Upper lobe of left lung (tissue), 6 donors: ENCODE results near the gene OSER1. TPM values are rescaled to one million over a fixed set of nuclear protein-coding genes. Genes with fewer than 3 reads are reported as not detected.

Experiments
- ATAC-seq, 2 donors: fragments of 200-7000 bp; cut with Tn5 transposase; one replicate each; pipeline ENCODE4 v1.9.1; 2022; ENCODE audit warnings: mild to moderate bottlenecking in 2 of 2, moderate library complexity in 2 of 2; ENCODE audit not compliant: low FRiP score in 2 of 2
- DNase-seq, 2 donors: peaks; one replicate each; pipeline ENCODE4 v3.0.0-alpha.2; 2019 to 2020
- H3K27ac ChIP-seq, 4 donors: fragments of 200-600 bp; sonication (generic); one replicate each; pipeline ENCODE4 v1.5.1; 2016 to 2019
- H3K27me3 ChIP-seq, 4 donors: fragments of 200-600 bp; sonication (generic); one replicate each; pipeline ENCODE4 v1.5.1; 2017 to 2019
- H3K36me3 ChIP-seq, 4 donors: fragments of 200-600 bp; sonication (generic); one replicate each; pipeline ENCODE4 v1.5.1; 2016 to 2019
- H3K4me1 ChIP-seq, 4 donors: fragments of 200-600 bp; sonication (generic); one replicate each; pipeline ENCODE4 v1.5.1; 2018 to 2019
- H3K4me3 ChIP-seq, 4 donors: fragments of 200-600 bp; sonication (generic); one replicate each; pipeline ENCODE4 v1.5.1; 2017 to 2019; ENCODE audit warnings: mild to moderate bottlenecking in 2 of 4, moderate library complexity in 1 of 4
- H3K9me3 ChIP-seq, 4 donors: fragments of 200-600 bp; sonication (generic); one replicate each; pipeline ENCODE4 v1.5.1; 2018 to 2019
- EP300 ChIP-seq, 4 donors: sonication (generic); formaldehyde crosslinking; IDR thresholded peaks; one replicate each; pipeline ENCODE4 v1.5.1; 2017; ENCODE audit warnings: antibody characterized with exemption in 4 of 4, control low read depth in 2 of 4
- POLR2A ChIP-seq, 4 donors: fragments of 450-650 bp; IDR thresholded peaks; one replicate each; pipeline ENCODE4 v1.5.1; 2016 to 2017; ENCODE audit warnings: antibody characterized with exemption in 4 of 4, mild to moderate bottlenecking in 2 of 4
- POLR2AphosphoS5 ChIP-seq, 2 donors: sonication (generic); formaldehyde crosslinking; IDR thresholded peaks; one replicate each; pipeline ENCODE4 v1.5.1; 2017; ENCODE audit warnings: antibody characterized with exemption in 2 of 2
- WGBS, 2 donors: methylation state at CpG; one replicate each; pipeline ENCODE4 v1.1.5; 2017 to 2018; 5-methylcytosine and 5-hydroxymethylcytosine counted together
- total RNA-seq, 6 donors: library from RNA; depleted of rRNA in 4 of 6; stranded (reverse); fragments of >200 nt in 4 of 6; gene quantifications; one replicate each; pipeline versions ENCODE4 v1.1.0 to v1.2.1, GENCODE V29; 2016 to 2021
- TF ChIP-seq, protein P1 (sequence below), 6 experiments: fragments of 450-650 bp in 4 of 6; fragments of 200-600 bp in 2 of 6; sonication (generic) in 2 of 6; IDR thresholded peaks; one replicate each; pipeline ENCODE4 v1.5.1; 2016 to 2019; ENCODE audit warnings: antibody characterized with exemption in 6 of 6
- donor health status: DM: no; HTN: no; CAD: no; lungs with moderate emphysema.
- donor health status: DM: no; HTN: yes; CAD: no; lungs with severe emphysema.

Gene OSER1
- total RNA-seq, 6 donors from 2014 or later, result 18.8 to 38.3 (median 30.8) TPM

DNA sequence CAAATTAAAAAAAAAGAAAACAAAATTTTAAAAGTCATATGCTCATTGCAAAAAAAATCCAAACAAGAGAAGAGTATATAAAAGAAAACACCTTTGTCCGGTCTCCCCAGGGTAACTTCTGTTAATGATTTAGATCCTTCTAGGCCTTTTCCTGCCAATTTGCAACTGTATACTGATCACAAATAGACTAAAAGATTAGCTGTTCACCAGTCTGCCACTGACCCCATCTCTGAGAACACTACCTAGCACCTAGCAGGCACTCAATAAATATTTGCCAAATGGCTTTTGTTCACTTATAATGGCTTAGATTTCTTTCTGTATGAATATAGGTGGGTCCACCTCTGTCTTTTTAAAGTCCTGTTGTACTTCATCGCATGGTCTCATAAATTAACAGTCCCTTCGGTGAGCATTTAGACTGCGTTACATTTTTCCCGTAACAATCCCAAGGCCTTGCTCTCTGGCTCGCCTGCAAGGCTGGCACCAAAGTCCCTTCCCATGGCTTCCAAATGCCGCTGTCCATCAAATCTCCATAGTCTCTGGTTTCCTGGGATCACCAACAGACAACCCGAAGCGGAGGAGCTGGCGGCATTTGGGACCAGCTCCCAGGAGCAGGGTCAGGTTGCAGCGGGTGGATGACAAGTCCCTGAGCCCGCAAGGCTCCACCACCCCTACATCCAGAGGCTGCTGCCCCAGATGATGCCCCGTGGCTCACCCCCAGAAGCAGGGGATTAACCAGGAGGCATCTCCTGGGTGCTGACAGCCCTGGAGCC lies 35.4 kb downstream of the OSER1 start:
- WGBS, 2 donors, result 92 to 96% methylated on average over 7 to 13 of the region's 13 CpGs
- no peaks in the 10 kb centered on the region for H3K36me3 ChIP-seq
- H3K9me3 ChIP-seq, result no peaks in the 10 kb centered on the region
- H3K4me1 ChIP-seq, result peaks cover 0 to 4% (median 2%) of the 10 kb centered on the region in 4 donors
- no peak for TF ChIP-seq EP300 (IDR thresholded peaks at IDR 0.05)
- no peak for TF ChIP-seq POLR2A (IDR thresholded peaks at IDR 0.05)
- no peak for TF ChIP-seq POLR2AphosphoS5 (IDR thresholded peaks at IDR 0.05)
- TF ChIP-seq, protein P1, sequence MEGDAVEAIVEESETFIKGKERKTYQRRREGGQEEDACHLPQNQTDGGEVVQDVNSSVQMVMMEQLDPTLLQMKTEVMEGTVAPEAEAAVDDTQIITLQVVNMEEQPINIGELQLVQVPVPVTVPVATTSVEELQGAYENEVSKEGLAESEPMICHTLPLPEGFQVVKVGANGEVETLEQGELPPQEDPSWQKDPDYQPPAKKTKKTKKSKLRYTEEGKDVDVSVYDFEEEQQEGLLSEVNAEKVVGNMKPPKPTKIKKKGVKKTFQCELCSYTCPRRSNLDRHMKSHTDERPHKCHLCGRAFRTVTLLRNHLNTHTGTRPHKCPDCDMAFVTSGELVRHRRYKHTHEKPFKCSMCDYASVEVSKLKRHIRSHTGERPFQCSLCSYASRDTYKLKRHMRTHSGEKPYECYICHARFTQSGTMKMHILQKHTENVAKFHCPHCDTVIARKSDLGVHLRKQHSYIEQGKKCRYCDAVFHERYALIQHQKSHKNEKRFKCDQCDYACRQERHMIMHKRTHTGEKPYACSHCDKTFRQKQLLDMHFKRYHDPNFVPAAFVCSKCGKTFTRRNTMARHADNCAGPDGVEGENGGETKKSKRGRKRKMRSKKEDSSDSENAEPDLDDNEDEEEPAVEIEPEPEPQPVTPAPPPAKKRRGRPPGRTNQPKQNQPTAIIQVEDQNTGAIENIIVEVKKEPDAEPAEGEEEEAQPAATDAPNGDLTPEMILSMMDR (IDR thresholded peaks at IDR 0.05), result no peak
- H3K27me3 ChIP-seq, result no peaks in the 10 kb centered on the region
- H3K27ac ChIP-seq, result no peak overlapping the region
- DNase-seq (no peak), ATAC-seq (no peak)
- no peak overlapping the region for H3K4me3 ChIP-seq

DNA sequence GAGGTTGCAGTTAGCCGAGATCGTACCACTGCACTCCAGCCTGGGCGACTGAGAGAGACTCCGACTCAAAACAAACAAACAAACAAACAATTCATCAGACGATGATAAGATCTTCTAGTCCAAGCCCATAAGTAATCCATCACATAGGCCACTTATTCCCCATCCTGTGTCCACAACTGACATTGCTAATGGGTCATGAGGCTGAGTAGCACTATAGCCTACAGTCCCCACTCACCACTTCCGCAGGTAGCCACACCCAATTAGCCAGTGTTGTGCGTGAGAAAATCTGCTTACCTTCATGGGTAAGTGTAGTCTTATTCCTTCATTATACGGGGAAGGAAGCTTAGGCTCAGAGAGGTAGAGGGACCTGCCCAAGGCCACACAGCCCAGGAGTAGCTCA lies 36.7 kb downstream of the OSER1 start:
- Histone ChIP-seq H3K9me3 (no peaks in the 10 kb centered on the region), H3K27ac (no peak overlapping the region), H3K27me3 (no peaks in the 10 kb centered on the region), H3K36me3 (no peaks in the 10 kb centered on the region), H3K4me1 (peaks cover 0 to 4% (median 2%) of the 10 kb centered on the region in 4 donors), H3K4me3 (no peak overlapping the region)
- WGBS, 2 donors, result 71 to 72% methylated on average over 8 of the region's 8 CpGs
- no peak for DNase-seq
- TF ChIP-seq, protein P1 (IDR thresholded peaks at IDR 0.05), result no peak
- TF ChIP-seq POLR2A (IDR thresholded peaks at IDR 0.05), result no peak
- TF ChIP-seq EP300 (IDR thresholded peaks at IDR 0.05), result no peak
- TF ChIP-seq POLR2AphosphoS5 (IDR thresholded peaks at IDR 0.05), result no peak
- ATAC-seq, result no peak

DNA sequence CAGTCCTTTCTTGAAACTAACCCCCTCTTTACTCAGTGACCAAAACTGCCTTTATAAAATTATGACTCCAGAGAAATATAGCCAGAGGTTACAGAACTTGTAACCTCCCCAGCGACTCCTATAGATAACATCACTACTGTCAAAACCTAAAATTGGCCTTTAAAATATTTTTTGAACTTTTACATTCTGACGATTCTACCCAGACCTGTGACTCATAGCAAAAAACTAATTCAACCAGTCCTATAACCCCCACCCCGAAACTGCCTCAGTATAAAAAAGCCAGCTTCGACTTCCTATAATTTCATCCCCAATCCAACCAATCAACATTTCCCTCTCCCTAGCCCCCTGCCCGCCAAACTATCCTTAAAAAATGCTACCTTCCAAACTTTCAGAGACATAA lies 37.5 kb downstream of the OSER1 start:
- peaks cover 0 to 4% (median 2%) of the 10 kb centered on the region in 4 donors for H3K4me1 ChIP-seq

DNA sequence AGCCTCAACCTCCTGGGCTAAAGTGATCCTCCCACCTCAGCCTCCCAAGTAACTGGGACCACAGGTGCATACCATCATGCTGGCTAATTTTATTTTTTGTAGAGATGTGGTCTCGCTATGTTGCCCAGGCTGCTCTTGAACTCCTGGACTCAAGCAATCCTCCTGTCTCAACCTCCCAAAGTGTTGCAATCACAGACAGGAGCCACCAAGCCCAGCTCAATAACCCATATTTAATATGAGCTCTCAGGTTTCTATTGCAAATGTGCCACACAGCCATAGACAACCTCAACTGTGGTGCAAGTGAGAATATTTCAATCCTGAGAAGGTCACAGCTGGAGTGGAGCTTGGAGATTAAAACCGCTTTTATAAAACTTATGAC lies 38.0 kb downstream of the OSER1 start:
- H3K27ac ChIP-seq, result no peak overlapping the region
- H3K9me3 ChIP-seq, result no peaks in the 10 kb centered on the region
- no peak for DNase-seq
- H3K4me3 ChIP-seq, result no peak overlapping the region
- TF ChIP-seq EP300 (IDR thresholded peaks at IDR 0.05) (no peak), POLR2AphosphoS5 (IDR thresholded peaks at IDR 0.05) (no peak), POLR2A (IDR thresholded peaks at IDR 0.05) (no peak)
- TF ChIP-seq, protein P1 (IDR thresholded peaks at IDR 0.05), result no peak
- WGBS, 2 donors, result 90% methylated on average over 2 of the region's 2 CpGs
- no peaks in the 10 kb centered on the region for H3K27me3 ChIP-seq
- H3K4me1 ChIP-seq, result peaks cover 0 to 4% (median 2%) of the 10 kb centered on the region in 4 donors
- no peaks in the 10 kb centered on the region for H3K36me3 ChIP-seq
- ATAC-seq, result no peak

More for the DNA sequence above, 37.5 kb downstream of the OSER1 start:
- 77 to 79% methylated on average over 5 of the region's 5 CpGs for WGBS, 2 donors
- Histone ChIP-seq H3K27me3 (no peaks in the 10 kb centered on the region), H3K27ac (no peak overlapping the region), H3K4me3 (no peak overlapping the region), H3K36me3 (no peaks in the 10 kb centered on the region), H3K9me3 (no peaks in the 10 kb centered on the region)
- DNase-seq (no peak), ATAC-seq (no peak)
- no peak for TF ChIP-seq POLR2A (IDR thresholded peaks at IDR 0.05)
- no peak for TF ChIP-seq EP300 (IDR thresholded peaks at IDR 0.05)
- no peak for TF ChIP-seq POLR2AphosphoS5 (IDR thresholded peaks at IDR 0.05)
- TF ChIP-seq, protein P1 (IDR thresholded peaks at IDR 0.05), result no peak
